H1 (cell line): ENCODE results near the gene SLK. TPM values are rescaled to one million over a fixed set of nuclear protein-coding genes. Genes with fewer than 3 reads are reported as not detected.

Experiments
- CTCF ChIA-PET: fragments of 300-600 bp; sonication (Branson Sonifier 250); formaldehyde crosslinking; loops from one replicate; lab custom pipeline; 2021; ENCODE audit not compliant: partially characterized antibody; lab: Charles Lee
- POLR2A ChIA-PET: fragments of 300-600 bp; sonication (Branson Sonifier 250); formaldehyde crosslinking; loops from one replicate; lab custom pipeline; 2021; ENCODE audit warnings: inconsistent platforms; ENCODE audit not compliant: partially characterized antibody; lab: Charles Lee
- DNase-seq, 2 experiments: peaks; one replicate each; pipeline versions ENCODE4 v3.0.0 to v3.0.0-alpha.2; 2010 to 2022; ENCODE audit warnings: low spot score in 2 of 2, low read depth in 1 of 2, mixed read lengths in 1 of 2
- FAIRE-seq: peaks from 2 replicates; lab custom pipeline; 2011; peaks lifted over from hg19 to GRCh38; lab: Jason Lieb, UNC
- H2AFZ ChIP-seq: 2 replicates; pipeline ENCODE4 v1.8.1; 2012; ENCODE audit warnings: low read length, inconsistent platforms
- H2AK5ac ChIP-seq: 2 replicates; pipeline ENCODE4 v1.6.1; 2013; ENCODE audit warnings: low read depth, low read length
- H2BK120ac ChIP-seq: replicated peaks from 2 replicates; pipeline ENCODE3; 2013; ENCODE audit warnings: low read depth, low read length, inconsistent platforms
- H2BK12ac ChIP-seq: 2 replicates; pipeline ENCODE4 v1.6.1; 2013; ENCODE audit warnings: low read depth, low read length
- H2BK15ac ChIP-seq: 2 replicates; pipeline ENCODE4 v1.6.1; 2013; ENCODE audit warnings: low read length
- H2BK20ac ChIP-seq: 2 replicates; pipeline ENCODE4 v1.6.1; 2013; ENCODE audit warnings: low read length
- H2BK5ac ChIP-seq: 2 replicates; pipeline ENCODE4 v1.6.1; 2013; ENCODE audit warnings: low read depth, low read length
- H3K14ac ChIP-seq: 2 replicates; pipeline ENCODE4 v1.6.1; 2013; ENCODE audit warnings: inconsistent platforms; ENCODE audit not compliant: insufficient read length
- H3K18ac ChIP-seq: 2 replicates; pipeline ENCODE4 v1.6.1; 2013; ENCODE audit warnings: low read length; ENCODE audit errors: extremely low read depth
- H3K23ac ChIP-seq: 2 replicates; pipeline ENCODE4 v1.6.1; 2013; ENCODE audit warnings: inconsistent platforms; ENCODE audit not compliant: insufficient read length
- H3K23me2 ChIP-seq: 2 replicates; pipeline ENCODE4 v1.6.1; 2013; ENCODE audit warnings: low read depth, low read length
- H3K27ac ChIP-seq: 2 replicates; pipeline ENCODE4 v1.6.1; 2011; ENCODE audit warnings: low read depth, low read length, inconsistent platforms
- H3K27me3 ChIP-seq, 4 experiments: replicated peaks in 1 of 4; 1 replicate in 1 of 4; 2 replicates in 3 of 4; pipeline versions ENCODE4 v1.6.1 to v1.8.1; 2011 to 2013; ENCODE audit warnings: low read length in 3 of 4, mild to moderate bottlenecking in 3 of 4, inconsistent platforms in 2 of 4, mixed read lengths in 2 of 4, moderate library complexity in 1 of 4; ENCODE audit not compliant: control insufficient read depth in 3 of 4, insufficient read depth in 3 of 4; ENCODE audit errors: extremely low read depth in 1 of 4
- H3K36me3 ChIP-seq, 4 experiments: 2 replicates each; pipeline versions ENCODE4 v1.6.1 to v1.8.1; 2011 to 2013; ENCODE audit warnings: mild to moderate bottlenecking in 4 of 4, low read length in 3 of 4, moderate library complexity in 2 of 4, control low read depth in 1 of 4, inconsistent platforms in 1 of 4; ENCODE audit not compliant: insufficient read depth in 4 of 4, control insufficient read depth in 2 of 4
- H3K4ac ChIP-seq: replicated peaks from 2 replicates; pipeline ENCODE3; 2013; ENCODE audit warnings: low read length, low read depth, mixed read lengths, inconsistent platforms; ENCODE audit not compliant: insufficient read length
- H3K4me1 ChIP-seq, 4 experiments: replicated peaks in 1 of 4; 1 replicate in 1 of 4; 2 replicates in 3 of 4; pipeline versions ENCODE4 v1.6.1 to v1.8.1; 2011 to 2013; ENCODE audit warnings: low read length in 3 of 4, inconsistent platforms in 2 of 4, mixed read lengths in 1 of 4; ENCODE audit not compliant: insufficient read depth in 4 of 4, control insufficient read depth in 3 of 4
- H3K4me2 ChIP-seq, 2 experiments: 2 replicates each; pipeline versions ENCODE4 v1.6.1 to v1.8.1; 2011 to 2013; ENCODE audit warnings: low read depth in 2 of 2, low read length in 2 of 2, control low read depth in 1 of 2, inconsistent platforms in 1 of 2, mild to moderate bottlenecking in 1 of 2; ENCODE audit not compliant: insufficient read depth in 1 of 2
- H3K4me3 ChIP-seq, 4 experiments: fragments of 200-600, 300-600 bp in 1 of 4; sonication (generic), shearing (Covaris generic), sonication (Bioruptor Twin) in 1 of 4; 2 replicates each; pipeline versions ENCODE4 v1.5.1 to v1.8.1; 2011 to 2016; ENCODE audit warnings: low read length in 4 of 4, low read depth in 3 of 4, control low read depth in 2 of 4, inconsistent platforms in 2 of 4, mild to moderate bottlenecking in 2 of 4, mixed read lengths in 1 of 4, moderate library complexity in 1 of 4; ENCODE audit not compliant: insufficient read depth in 2 of 4; ENCODE audit errors: extremely low read depth in 1 of 4
- H3K56ac ChIP-seq: replicated peaks from 2 replicates; pipeline ENCODE3; 2013; ENCODE audit warnings: low read depth, mild to moderate bottlenecking, mixed read lengths, low read length, inconsistent platforms; ENCODE audit not compliant: insufficient read length
- H3K79me1 ChIP-seq: 2 replicates; pipeline ENCODE4 v1.6.1; 2013; ENCODE audit warnings: low read depth, low read length, control low read depth
- H3K79me2 ChIP-seq, 2 experiments: 2 replicates each; pipeline versions ENCODE4 v1.6.1 to v1.8.1; 2012 to 2013; ENCODE audit warnings: low read length in 2 of 2, mild to moderate bottlenecking in 2 of 2, inconsistent platforms in 1 of 2; ENCODE audit not compliant: insufficient read depth in 2 of 2, control insufficient read depth in 1 of 2
- H3K9ac ChIP-seq, 4 experiments: replicated peaks in 1 of 4; 1 replicate in 1 of 4; 2 replicates in 3 of 4; pipeline versions ENCODE4 v1.6.1 to v1.8.1; 2011 to 2013; ENCODE audit warnings: low read depth in 3 of 4, low read length in 3 of 4, control low read depth in 2 of 4, mild to moderate bottlenecking in 2 of 4, moderate library complexity in 2 of 4, inconsistent platforms in 1 of 4; ENCODE audit errors: extremely low read depth in 1 of 4
- H3K9me3 ChIP-seq, 2 experiments: 2 replicates each; pipeline versions ENCODE4 v1.6.1 to v1.8.1; 2012 to 2013; ENCODE audit warnings: mild to moderate bottlenecking in 2 of 2, moderate library complexity in 2 of 2, control low read depth in 1 of 2, inconsistent platforms in 1 of 2, low read depth in 1 of 2, low read length in 1 of 2, mixed read lengths in 1 of 2; ENCODE audit not compliant: insufficient read depth in 2 of 2
- H4K20me1 ChIP-seq, 2 experiments: replicated peaks in 1 of 2; 2 replicates each; pipeline versions ENCODE3 to v1.8.1; 2011 to 2013; ENCODE audit warnings: inconsistent platforms in 2 of 2, low read length in 2 of 2, mild to moderate bottlenecking in 1 of 2; ENCODE audit not compliant: insufficient read depth in 2 of 2, control insufficient read depth in 1 of 2
- H4K5ac ChIP-seq: 2 replicates; pipeline ENCODE4 v1.6.1; 2013; ENCODE audit warnings: low read length, low read depth, mixed read lengths, inconsistent platforms; ENCODE audit not compliant: insufficient read length
- H4K8ac ChIP-seq: 2 replicates; pipeline ENCODE4 v1.8.0; 2013; ENCODE audit warnings: mild to moderate bottlenecking, moderate library complexity, low read length, inconsistent platforms; ENCODE audit not compliant: insufficient read depth; ENCODE audit errors: extremely low read depth
- H4K91ac ChIP-seq: replicated peaks from 2 replicates; pipeline ENCODE3; 2013; ENCODE audit warnings: low read length, mixed read lengths, inconsistent platforms; ENCODE audit not compliant: insufficient read length
- JUN ChIP-seq: IDR thresholded peaks from 2 replicates; pipeline ENCODE4 v1.6.1; 2011; ENCODE audit warnings: low read depth, mild to moderate bottlenecking, improper control_type of control experiment, low read length
- NANOG ChIP-seq: IDR thresholded peaks from 2 replicates; pipeline ENCODE4 v1.6.1; 2011; ENCODE audit warnings: low read length, low read depth, mild to moderate bottlenecking, inconsistent platforms; ENCODE audit not compliant: insufficient read depth, poor library complexity, severe bottlenecking
- NRF1 ChIP-seq: IDR thresholded peaks from 2 replicates; pipeline ENCODE4 v1.6.1; 2011; ENCODE audit warnings: mild to moderate bottlenecking, low read depth, low read length, improper control_type of control experiment
- RNF2 ChIP-seq: fragments of 200-900, 300-1000 bp; sonication (generic); IDR thresholded peaks from 2 replicates; pipeline ENCODE4 v1.7.1; 2016; ENCODE audit warnings: borderline replicate concordance, low read depth, mild to moderate bottlenecking, antibody characterized with exemption, low read length; ENCODE audit not compliant: poor library complexity, severe bottlenecking; ENCODE audit errors: missing control alignments
- WGBS, 2 experiments: shearing (Covaris generic) in 1 of 2; methylation state at CpG; one replicate each; pipeline versions ENCODE4 v1.1.6 to v1.1.7; 2013 to 2015; ENCODE audit warnings: low lambda C conversion rate in 2 of 2, mixed read lengths in 2 of 2, inconsistent platforms in 1 of 2, low coverage in 1 of 2, missing lambda C conversion rate in 1 of 2; ENCODE audit not compliant: insufficient replicate concordance in 2 of 2, insufficient coverage in 1 of 2, insufficient read length in 1 of 2; ENCODE audit errors: extremely low coverage in 1 of 2, missing lambda C conversion rate in 1 of 2; 5-methylcytosine and 5-hydroxymethylcytosine counted together
- polyA plus RNA-seq, 7 experiments: library from polyadenylated mRNA; depleted of rRNA in 3 of 7; stranded (reverse) in 5 of 7; unstranded in 2 of 7; fragments of >200 nt in 5 of 7; fragments of 200-250 nt in 2 of 7; gene quantifications; 1 replicate in 5 of 7; 2 replicates in 1 of 7; 4 replicates in 1 of 7; pipeline versions ENCODE4 v1.2.1 to v1.2.3, GENCODE V29; 2011 to 2013; ENCODE audit warnings: missing spikeins in 2 of 7, mixed read lengths in 2 of 7
- total RNA-seq: library from RNA; stranded (reverse); fragmentation: NEBNext Ultra II Directional; extraction: Animal tissue kit (Norgen Biotek cat#: 25700); gene quantifications from 2 replicates; pipeline ENCODE4 v1.2.1, GENCODE V29; 2021

SLK gene
- total and polyA plus RNA-seq, 2 of the 8 experiments (the other 6 are each of a cell fraction or from before 2014, with no cell fraction given): 2.7 to 18.3 TPM

- Histone ChIP-seq H2BK20ac (no peak overlapping the region), H3K36me3 (no peaks in the 10 kb centered on the region), H2AFZ (no peak overlapping the region), H3K56ac (no peak overlapping the region), H2BK5ac (no peak overlapping the region), H3K27ac (no peak overlapping the region), H2AK5ac (no peak overlapping the region), H3K4me1 (peaks cover 0 to 4% (median 0%) of the 10 kb centered on the region in 4 experiments; a peak in 1 of 7 replicates), H4K91ac (no peak overlapping the region), H3K4ac (no peak overlapping the region), H3K23me2 (no peaks in the 10 kb centered on the region), H4K5ac (no peak overlapping the region), H3K79me1 (no peaks in the 10 kb centered on the region), H3K4me2 (no peak overlapping the region), H4K20me1 (peaks cover 0 to 1% of the 10 kb centered on the region in 2 experiments), H2BK120ac (no peak overlapping the region), H3K9me3 (no peaks in the 10 kb centered on the region), H4K8ac (no peak overlapping the region), H2BK12ac (no peak overlapping the region), H3K9ac (no peak overlapping the region), H3K79me2 (peaks cover 0 to 23% of the 10 kb centered on the region in 2 experiments; a peak in 2 of 4 replicates), H3K27me3 (no peaks in the 10 kb centered on the region), H3K23ac (no peak overlapping the region), H3K18ac (no peak overlapping the region), H2BK15ac (no peak overlapping the region), H3K14ac (no peak overlapping the region), H3K4me3 (no peak overlapping the region)
- 88% methylated on average over 6 of the region's 6 CpGs; no CpG with 5 or more reads in 1 of the 2 experiments for WGBS, 2 experiments
- ChIA-PET POLR2A (interaction anchor here (0.5 kb wide), 1 partner anchor 627 kb away, joined by 3 read pairs; no protein-coding TSS in a partner anchor), CTCF (interaction anchor here (0.6 kb wide), 1 partner anchor 31 kb away, joined by 3 read pairs; no protein-coding TSS in a partner anchor)
- DNase-seq: no peak
- FAIRE-seq: no peak
- TF ChIP-seq JUN (no peak), RNF2 (no peak), NRF1 (no peak), NANOG (no peak)
Observed at GRCh38 chr10:103980288-103980906, 13.5 kb downstream of the SLK start.
